Suppressor macrophage treated with lipopolysaccharide for 4 hours (primary cell): ENCODE data around the gene COX8A.
A peak's percentile ranks its signal among the peaks of the same experiment; 100 is the strongest.
"Not testable (repeated sequence)": the region's sequence is repeated elsewhere in the genome, so short reads cannot be mapped to it uniquely, and the experiment has no call there.

Experiments used
- DNase-seq: peaks from one replicate; pipeline ENCODE4 v3.0.0-alpha.2; 2020

COX8A gene

GRCh38 chr11:63974259-63975143 lies at the start of gene COX8A:
Gene COX8A (plus strand): TSS chr11:63974620. CDS start chr11:63974681, 61 bp downstream.
- DNase-seq, result peak; percentile 100

GRCh38 chr11:63929616-63930015 lies 44.8 kb upstream of the COX8A start:
- DNase-seq, result no peak

- DNase-seq, result no peak
Observed at GRCh38 chr11:63931045-63931444, 43.4 kb upstream of the COX8A start.

GRCh38 chr11:63931876-63932275 lies 42.5 kb upstream of the COX8A start:
- DNase-seq, result no peak

GRCh38 chr11:63933459-63933858 lies 41.0 kb upstream of the COX8A start:
- DNase-seq, result no peak

GRCh38 chr11:63937713-63938478 lies 36.5 kb upstream of the COX8A start:
- no peak for DNase-seq

GRCh38 chr11:63938479-63939396 lies 35.7 kb upstream of the COX8A start, which contains the start of gene NAA40:
Gene NAA40 (plus strand): TSS chr11:63939002. CDS start chr11:63939097, 95 bp downstream.
- peak; percentile 93 for DNase-seq

GRCh38 chr11:63939397-63939891 lies 35.0 kb upstream of the COX8A start:
- DNase-seq, result no peak

- peak; percentile 55 for DNase-seq
Observed at GRCh38 chr11:63940786-63941185, 33.6 kb upstream of the COX8A start.

- no peak for DNase-seq
Observed at GRCh38 chr11:63941901-63942300, 32.5 kb upstream of the COX8A start.

GRCh38 chr11:63942803-63943202 lies 31.6 kb upstream of the COX8A start:
- no peak for DNase-seq

GRCh38 chr11:63944987-63945386 lies 29.4 kb upstream of the COX8A start:
- no peak for DNase-seq

- peak; percentile 65 for DNase-seq
Observed at GRCh38 chr11:63945477-63946163, 28.8 kb upstream of the COX8A start.

- no peak for DNase-seq
Observed at GRCh38 chr11:63951779-63952536, 22.5 kb upstream of the COX8A start.

- no peak for DNase-seq
Observed at GRCh38 chr11:63952570-63952969, 21.9 kb upstream of the COX8A start.

GRCh38 chr11:63958008-63958407 lies 16.4 kb upstream of the COX8A start:
- no peak for DNase-seq

GRCh38 chr11:63961608-63962412 lies 12.6 kb upstream of the COX8A start:
- DNase-seq, result no peak

GRCh38 chr11:63963895-63964294 lies 10.5 kb upstream of the COX8A start:
- not testable (repeated sequence) for DNase-seq

GRCh38 chr11:63966444-63966843 lies 8.0 kb upstream of the COX8A start:
- DNase-seq, result no peak

- no peak for DNase-seq
Observed at GRCh38 chr11:63969461-63969860, 5.0 kb upstream of the COX8A start.
